GM21723 (cell line): ENCODE measurements around the gene ACP3.
"Not testable (repeated sequence)": the region's sequence is repeated elsewhere in the genome, so short reads cannot be mapped to it uniquely, and the experiment has no call there.

Source experiments
- ATAC-seq: cut with Tn5 transposase; IDR thresholded peaks from one replicate; pipeline ENCODE4 v1.9.1; 2021; ENCODE audit warnings: mild to moderate bottlenecking, moderate library complexity; ENCODE audit not compliant: unreplicated experiment

ACP3 gene

DNA sequence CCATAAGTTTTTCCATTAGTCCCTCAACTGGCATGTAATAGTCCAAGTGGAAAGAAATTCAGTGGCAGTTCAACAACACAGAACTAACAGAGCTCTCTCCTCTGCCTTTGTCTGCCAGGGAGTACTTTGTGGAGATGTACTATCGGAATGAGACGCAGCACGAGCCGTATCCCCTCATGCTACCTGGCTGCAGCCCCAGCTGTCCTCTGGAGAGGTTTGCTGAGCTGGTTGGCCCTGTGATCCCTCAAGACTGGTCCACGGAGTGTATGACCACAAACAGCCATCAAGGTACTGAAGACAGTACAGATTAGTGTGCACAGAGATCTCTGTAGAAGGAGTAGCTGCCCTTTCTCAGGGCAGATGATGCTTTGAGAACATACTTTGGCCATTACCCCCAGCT, 39.4 kb downstream of the ACP3 start:
- ATAC-seq = no peak

GRCh38 chr3:132360717-132361116, 43.5 kb downstream of the ACP3 start:
- no peak for ATAC-seq

DNA sequence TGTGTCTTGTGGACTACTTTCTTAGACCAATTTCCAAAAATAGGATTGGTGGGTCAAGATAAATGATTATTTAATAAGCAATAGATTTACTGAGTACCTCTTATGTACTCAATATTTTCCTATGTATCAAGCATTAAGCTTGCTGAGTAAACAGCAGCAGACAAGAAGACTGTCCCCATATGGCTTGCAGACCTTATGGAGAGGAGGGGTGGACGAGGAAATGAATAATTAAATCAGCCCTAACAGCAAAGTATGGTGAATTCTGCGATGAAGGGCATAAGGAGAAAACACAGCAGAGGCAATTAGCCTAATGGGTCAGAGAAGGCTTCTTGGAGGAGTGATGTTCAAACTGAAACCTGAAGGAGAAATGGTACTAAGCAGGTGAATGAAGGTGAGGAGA, 45.1 kb downstream of the ACP3 start:
- no peak for ATAC-seq

GRCh38 chr3:132368515-132368914, 51.3 kb downstream of the ACP3 start:
- ATAC-seq = no peak

- no peak for ATAC-seq
Measured at GRCh38 chr3:132368962-132369361, 51.8 kb downstream of the ACP3 start.

DNA sequence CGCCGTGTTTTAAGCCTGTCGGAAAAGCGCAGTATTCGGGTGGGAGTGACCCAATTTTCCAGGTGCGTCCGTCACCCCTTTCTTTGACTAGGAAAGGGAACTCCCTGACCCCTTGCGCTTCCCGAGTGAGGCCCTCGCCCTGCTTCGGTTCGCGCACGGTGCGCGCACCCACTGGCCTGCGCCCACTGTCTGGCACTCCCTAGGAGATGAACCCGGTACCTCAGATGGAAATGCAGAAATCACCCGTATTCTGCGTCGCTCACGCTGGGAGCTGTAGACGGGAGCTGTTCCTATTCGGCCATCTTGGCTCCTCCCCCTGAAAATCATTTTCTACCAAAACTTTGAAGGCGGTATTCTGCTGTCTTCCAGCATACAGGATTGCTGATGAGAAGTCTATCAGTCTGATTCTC, 59.7 kb downstream of the ACP3 start:
- ATAC-seq = not testable (repeated sequence)

GRCh38 chr3:132378048-132378762, 61.0 kb downstream of the ACP3 start:
- ATAC-seq = no peak

- ATAC-seq = no peak
Measured at GRCh38 chr3:132378846-132379245, 61.6 kb downstream of the ACP3 start.

- no peak for ATAC-seq
Measured at GRCh38 chr3:132380920-132381319, 63.7 kb downstream of the ACP3 start.

GRCh38 chr3:132381348-132381944, 64.2 kb downstream of the ACP3 start:
- no peak for ATAC-seq

GRCh38 chr3:132382267-132382666, 65.1 kb downstream of the ACP3 start:
- ATAC-seq = no peak

- ATAC-seq = no peak
Measured at GRCh38 chr3:132382688-132383194, 65.5 kb downstream of the ACP3 start.

DNA sequence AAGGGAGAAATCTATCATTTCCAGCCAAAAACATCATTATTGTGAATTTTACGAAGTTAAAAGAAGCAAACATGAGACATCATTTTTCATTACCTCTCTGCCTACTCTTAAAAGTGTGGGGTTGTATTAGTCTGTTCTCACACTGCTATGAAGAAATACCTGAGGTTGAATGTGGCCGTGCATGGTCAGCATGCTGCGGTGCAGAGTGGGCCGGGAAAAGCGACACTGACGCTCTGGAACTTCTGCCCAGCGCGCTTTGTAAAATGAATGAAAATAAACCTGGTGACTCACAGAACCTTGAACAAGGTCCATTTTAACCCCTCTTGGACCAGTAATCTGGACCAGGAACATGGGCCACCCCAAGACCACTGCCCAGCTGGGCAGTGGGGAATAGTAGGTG, 69.1 kb downstream of the ACP3 start:
- no peak for ATAC-seq

- peak; percentile 51 for ATAC-seq
Measured at GRCh38 chr3:132392675-132393074, 75.5 kb downstream of the ACP3 start.

DNA sequence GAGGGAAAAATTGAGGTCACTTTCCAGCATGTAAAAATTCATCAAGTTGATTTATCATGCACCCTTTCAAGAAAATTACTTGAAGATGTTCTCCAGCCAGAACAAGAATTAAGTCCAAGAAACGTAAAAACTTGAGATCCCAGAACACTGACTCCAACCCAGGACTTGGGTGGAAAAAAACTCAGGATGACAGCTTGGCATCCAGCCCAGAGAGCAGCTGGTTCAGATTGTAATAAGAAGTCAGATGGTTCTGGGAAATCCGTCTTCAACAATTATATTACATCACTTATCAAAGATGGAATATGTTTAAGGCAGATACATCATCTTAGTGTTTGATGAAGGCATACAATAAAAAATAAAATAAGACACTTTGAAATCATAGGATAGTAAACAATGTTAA, 77.1 kb downstream of the ACP3 start:
- no peak for ATAC-seq

- ATAC-seq = no peak
Measured at GRCh38 chr3:132395126-132395525, 77.9 kb downstream of the ACP3 start.

- ATAC-seq = no peak
Measured at GRCh38 chr3:132396255-132396654, 79.0 kb downstream of the ACP3 start.

DNA sequence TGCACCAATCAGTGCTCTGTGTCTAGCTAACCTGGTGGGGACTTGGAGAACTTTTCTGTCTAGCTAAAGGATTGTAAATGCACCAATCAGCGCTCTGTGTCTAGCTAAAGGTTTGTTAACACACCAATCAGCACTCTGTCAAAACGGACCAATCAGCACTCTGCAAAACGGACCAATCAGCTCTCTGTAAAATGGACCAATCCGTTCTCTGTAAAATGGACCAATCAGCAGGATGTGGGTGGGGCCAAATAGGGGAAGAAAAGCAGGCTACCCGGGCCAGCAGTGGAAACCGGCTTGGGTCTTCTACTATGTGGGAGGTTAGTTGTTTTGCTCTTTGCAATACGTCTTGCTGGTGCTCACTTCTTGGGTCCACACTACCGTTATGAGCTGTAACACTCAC, 79.6 kb downstream of the ACP3 start:
- not testable (repeated sequence) for ATAC-seq

- no peak for ATAC-seq
Measured at GRCh38 chr3:132399054-132399929, 82.1 kb downstream of the ACP3 start.

- ATAC-seq = no peak
Measured at GRCh38 chr3:132401255-132401654, 84.0 kb downstream of the ACP3 start.

DNA sequence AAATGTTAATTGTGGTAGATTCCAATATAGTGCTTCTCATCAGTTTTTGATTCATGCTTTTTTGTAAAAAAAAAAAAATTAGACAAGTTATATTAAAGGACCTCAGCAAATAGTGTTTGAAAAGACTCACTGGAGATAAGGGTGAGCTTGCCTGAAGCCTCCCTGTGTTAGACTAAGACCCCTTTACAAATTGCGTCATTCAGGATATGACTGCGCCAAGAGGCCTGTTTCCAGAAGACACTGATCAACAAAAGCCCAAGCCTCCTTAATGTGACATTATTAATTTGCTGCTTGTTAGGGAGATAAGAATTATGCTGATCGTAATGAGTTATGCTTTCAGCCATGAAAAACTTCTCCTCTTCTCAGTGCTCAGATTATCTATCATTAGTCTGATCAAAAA, 87.1 kb downstream of the ACP3 start:
- no peak for ATAC-seq

DNA sequence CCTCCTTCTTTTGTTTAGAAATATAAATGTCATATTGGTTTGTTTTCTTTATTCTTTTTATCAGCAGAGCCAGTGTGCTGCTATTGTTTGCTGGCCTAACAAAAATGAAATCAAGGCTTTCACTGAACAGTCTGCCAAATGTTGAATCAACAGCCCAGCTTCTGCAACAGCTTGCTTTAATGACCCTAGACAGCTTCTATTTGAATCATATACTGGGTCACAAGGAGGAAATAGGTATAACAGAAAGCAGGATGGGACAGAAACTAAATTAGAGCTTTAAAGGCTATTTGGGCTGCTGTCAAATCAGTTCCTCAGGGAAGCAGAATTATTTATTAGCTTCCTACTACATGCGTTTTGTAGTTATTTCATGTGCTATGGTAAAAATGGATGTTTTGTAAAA, 88.0 kb downstream of the ACP3 start:
- ATAC-seq = no peak
